C4-2B (cell line): Measurements from ENCODE around the gene ARHGAP32.
"Not testable (repeated sequence)": the region's sequence is repeated elsewhere in the genome, so short reads cannot be mapped to it uniquely, and the experiment has no call there.

ENCODE experiments used
- H3K27ac ChIP-seq: fragments of 450-650 bp; 2 replicates; pipeline ENCODE4 v1.5.1; 2017
- CTCF ChIP-seq: fragments of 450-650 bp; conservative IDR thresholded peaks from 2 replicates; pipeline ENCODE4 v1.5.1; 2017; ENCODE audit warnings: mild to moderate bottlenecking
- ZFX ChIP-seq: fragments of 450-650 bp; IDR thresholded peaks from 2 replicates; pipeline ENCODE4 v1.6.1; 2017

The ARHGAP32 gene

GRCh38 chr11:129023968-129024676 lies 168.0 kb downstream of the ARHGAP32 start:
- TF ChIP-seq ZFX (no peak), CTCF (no peak)
- peak overlapping the region; percentile 75 for H3K27ac ChIP-seq

GRCh38 chr11:129021295-129021694 lies 170.8 kb downstream of the ARHGAP32 start:
- TF ChIP-seq ZFX: no peak
- no peak for TF ChIP-seq CTCF
- no peak overlapping the region for H3K27ac ChIP-seq

- TF ChIP-seq CTCF: peak; percentile 50
- no peak for TF ChIP-seq ZFX
- no peak overlapping the region for H3K27ac ChIP-seq
Measured at GRCh38 chr11:129018991-129019390, 173.1 kb downstream of the ARHGAP32 start.

GRCh38 chr11:129018126-129018525 lies 174.0 kb downstream of the ARHGAP32 start:
- no peak overlapping the region for H3K27ac ChIP-seq
- TF ChIP-seq ZFX (no peak), CTCF (no peak)

- TF ChIP-seq CTCF (no peak), ZFX (no peak)
- no peak overlapping the region for H3K27ac ChIP-seq
Measured at GRCh38 chr11:129013737-129014475, 178.2 kb downstream of the ARHGAP32 start.

GRCh38 chr11:129012880-129013279 lies 179.2 kb downstream of the ARHGAP32 start:
- no peak for TF ChIP-seq ZFX
- TF ChIP-seq CTCF: no peak

GRCh38 chr11:129006161-129006560 lies 186.0 kb downstream of the ARHGAP32 start:
- no peak overlapping the region for H3K27ac ChIP-seq
- TF ChIP-seq ZFX (no peak), CTCF (no peak)

More at GRCh38 chr11:129012880-129013279, 179.2 kb downstream of the ARHGAP32 start:
- H3K27ac ChIP-seq: peak overlapping the region; percentile 73; the same call in 1 of the 2 replicates

- not testable (repeated sequence) for H3K27ac ChIP-seq
Measured at GRCh38 chr11:128999165-128999564, 193.0 kb downstream of the ARHGAP32 start.
